ENCODE data around the gene GRIK5.
"Not testable (repeated sequence)": the region's sequence is repeated elsewhere in the genome, so short reads cannot be mapped to it uniquely, and the experiment has no call there.

Gene GRIK5, protein sequence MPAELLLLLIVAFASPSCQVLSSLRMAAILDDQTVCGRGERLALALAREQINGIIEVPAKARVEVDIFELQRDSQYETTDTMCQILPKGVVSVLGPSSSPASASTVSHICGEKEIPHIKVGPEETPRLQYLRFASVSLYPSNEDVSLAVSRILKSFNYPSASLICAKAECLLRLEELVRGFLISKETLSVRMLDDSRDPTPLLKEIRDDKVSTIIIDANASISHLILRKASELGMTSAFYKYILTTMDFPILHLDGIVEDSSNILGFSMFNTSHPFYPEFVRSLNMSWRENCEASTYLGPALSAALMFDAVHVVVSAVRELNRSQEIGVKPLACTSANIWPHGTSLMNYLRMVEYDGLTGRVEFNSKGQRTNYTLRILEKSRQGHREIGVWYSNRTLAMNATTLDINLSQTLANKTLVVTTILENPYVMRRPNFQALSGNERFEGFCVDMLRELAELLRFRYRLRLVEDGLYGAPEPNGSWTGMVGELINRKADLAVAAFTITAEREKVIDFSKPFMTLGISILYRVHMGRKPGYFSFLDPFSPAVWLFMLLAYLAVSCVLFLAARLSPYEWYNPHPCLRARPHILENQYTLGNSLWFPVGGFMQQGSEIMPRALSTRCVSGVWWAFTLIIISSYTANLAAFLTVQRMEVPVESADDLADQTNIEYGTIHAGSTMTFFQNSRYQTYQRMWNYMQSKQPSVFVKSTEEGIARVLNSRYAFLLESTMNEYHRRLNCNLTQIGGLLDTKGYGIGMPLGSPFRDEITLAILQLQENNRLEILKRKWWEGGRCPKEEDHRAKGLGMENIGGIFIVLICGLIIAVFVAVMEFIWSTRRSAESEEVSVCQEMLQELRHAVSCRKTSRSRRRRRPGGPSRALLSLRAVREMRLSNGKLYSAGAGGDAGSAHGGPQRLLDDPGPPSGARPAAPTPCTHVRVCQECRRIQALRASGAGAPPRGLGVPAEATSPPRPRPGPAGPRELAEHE

DNA sequence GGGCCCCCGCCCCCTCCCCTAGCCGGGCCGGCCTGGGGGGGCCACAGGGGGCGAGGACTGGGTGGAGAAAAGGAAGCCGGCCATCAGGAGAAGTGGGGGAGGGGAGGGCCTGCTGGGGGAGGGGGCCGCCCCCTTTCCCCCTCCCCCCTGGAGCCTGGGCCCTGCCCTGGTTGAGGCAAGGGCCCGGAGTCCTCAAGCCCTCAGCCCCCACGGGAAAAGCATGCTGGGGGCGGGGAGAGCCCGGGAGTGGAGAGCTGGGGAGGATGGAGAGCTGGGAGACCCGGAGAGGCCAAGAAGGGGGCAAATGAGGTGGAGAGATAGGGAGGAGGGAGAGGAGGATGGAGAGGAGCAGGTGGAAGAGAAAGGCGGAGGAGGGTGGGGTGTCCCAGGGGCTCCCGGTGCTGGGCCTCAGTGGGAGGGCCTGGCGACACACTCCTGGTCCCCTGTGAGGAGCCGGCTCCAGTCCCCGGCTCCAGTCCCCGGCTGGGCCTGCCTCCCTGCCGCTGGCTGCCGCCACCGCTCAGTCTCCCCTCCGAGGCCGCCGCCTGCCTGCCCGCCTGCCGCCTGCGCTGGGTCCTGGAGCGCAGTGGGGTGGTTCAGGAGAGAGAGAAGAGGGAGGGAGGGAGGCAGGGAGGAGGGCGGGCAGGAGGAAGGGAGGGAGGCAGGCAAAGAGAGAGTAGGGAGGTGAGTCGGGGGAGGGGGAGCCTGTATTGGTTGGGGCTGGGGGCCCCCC lies at the start of gene GRIK5:
Gene GRIK5 (minus strand): TSS at position 588 of the 733 bp plus-strand sequence. CDS start 4,436 bp downstream, outside the sequence.
- peak; percentile 32 for DNase-seq

DNA sequence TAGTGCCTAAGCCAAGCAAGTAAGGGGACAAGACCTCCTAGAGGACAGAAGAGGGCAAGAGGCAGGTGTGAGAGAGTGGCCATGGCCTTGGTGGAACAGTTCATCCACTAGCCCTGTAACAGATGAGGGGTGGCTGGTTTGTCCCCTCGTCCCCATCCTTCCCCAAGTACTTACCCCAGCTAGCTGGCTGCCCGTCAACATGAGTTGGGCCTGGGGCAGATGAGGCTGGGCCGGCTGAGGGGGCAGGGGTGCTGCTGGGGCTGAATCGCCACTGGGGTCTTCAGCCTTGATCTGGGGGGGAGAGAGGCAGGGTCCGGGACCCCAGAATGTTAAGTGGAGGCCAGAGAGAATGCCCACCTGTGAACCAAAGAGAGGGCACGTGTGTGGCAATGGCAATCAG lies 47.1 kb upstream of the GRIK5 start:
- no peak for DNase-seq

DNA sequence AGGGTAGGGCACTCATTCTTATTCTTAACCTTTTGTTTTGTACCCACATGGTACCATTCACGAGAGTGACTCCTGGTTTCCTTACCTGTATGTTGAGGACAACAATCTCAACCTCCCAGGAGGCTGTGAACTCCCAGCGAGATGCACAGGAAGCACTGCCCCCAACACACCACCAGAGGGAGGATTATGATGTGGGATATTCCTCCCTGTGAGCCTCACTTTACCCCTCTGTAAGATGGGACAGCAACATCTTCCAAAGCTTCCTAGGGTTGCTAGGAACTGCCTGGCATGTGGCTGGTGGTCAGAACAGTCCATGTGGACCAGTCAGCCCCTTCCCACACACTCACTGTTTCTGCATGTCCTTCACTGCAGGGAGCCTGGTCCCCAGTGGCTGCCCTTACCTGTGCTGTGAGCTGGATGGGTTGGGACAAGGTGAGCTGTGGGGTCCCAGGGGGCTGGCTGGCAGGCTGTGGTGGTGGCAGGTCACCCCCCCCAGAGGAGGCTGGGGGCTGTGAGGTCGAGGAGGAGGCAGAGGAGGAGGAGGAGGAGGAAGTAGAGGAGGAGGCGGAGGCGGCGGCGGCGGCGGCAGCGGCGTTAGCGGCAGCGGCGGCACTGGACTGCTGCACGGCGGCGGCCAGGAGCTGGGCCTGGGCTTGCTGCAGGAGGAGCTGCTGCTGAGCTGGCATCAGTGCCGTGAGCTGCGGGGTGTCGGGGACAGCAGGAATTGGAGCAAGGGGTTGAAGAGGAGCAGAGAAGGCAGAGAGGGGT lies 46.5 kb upstream of the GRIK5 start:
- no peak for DNase-seq

DNA sequence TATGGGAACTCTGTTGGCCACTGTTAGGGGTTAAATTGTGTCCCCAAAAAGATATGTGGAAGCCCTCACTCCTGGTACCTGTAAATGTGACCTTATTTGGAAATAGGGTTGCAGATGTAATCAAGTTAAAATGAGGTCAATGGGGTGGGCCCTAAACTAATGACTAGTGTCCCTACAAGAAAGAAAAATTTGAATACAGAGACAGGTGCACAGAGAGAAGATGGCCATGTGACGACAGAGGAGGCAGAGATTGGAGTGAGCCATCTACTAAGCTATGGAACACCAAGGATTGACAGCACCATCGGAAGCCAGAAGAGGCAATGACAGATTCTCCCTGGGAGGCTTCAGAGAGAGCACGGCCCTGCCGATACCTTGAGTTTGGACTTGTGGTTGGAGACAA lies 45.7 kb upstream of the GRIK5 start:
- DNase-seq: no peak

DNA sequence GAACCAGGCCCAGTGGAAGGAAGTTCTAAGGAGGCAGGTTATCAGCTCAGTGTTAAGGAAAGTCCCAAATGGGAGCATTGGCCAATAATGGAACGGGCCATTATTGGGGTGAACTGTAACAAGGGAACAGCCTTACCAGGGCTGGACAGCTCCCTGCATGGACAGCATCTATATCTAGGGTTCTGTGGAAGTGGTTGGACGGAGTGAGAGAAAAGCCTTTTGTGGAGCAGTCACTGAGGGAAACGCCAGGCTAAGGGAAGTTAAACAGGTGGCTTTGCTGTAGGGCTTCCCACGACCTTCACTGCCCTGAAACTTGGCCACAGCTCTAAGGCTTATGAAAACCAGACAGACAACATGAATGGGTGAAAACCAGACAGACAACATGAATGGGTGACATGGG lies 45.2 kb upstream of the GRIK5 start:
- no peak for DNase-seq

DNA sequence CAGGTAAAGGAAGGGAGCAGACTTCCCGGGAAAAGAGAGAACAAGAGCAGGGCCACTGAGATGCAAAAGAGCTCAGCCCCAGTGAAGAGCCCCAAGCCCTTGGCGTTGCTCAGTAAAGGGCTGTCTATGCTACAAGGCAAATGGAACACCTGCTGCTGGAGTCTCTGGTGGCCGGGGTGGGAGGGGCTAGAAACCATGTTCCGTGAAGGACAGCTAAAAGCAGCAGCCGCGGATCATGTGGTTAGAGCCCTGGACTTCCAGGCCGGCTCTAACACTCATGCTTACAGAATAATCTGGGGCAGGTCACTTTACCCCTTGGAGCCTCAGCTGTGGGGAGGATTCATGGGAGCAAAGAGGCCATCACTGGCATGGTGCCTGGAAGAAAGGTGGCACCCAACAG lies 44.4 kb upstream of the GRIK5 start:
- peak; percentile 79 for DNase-seq

DNA sequence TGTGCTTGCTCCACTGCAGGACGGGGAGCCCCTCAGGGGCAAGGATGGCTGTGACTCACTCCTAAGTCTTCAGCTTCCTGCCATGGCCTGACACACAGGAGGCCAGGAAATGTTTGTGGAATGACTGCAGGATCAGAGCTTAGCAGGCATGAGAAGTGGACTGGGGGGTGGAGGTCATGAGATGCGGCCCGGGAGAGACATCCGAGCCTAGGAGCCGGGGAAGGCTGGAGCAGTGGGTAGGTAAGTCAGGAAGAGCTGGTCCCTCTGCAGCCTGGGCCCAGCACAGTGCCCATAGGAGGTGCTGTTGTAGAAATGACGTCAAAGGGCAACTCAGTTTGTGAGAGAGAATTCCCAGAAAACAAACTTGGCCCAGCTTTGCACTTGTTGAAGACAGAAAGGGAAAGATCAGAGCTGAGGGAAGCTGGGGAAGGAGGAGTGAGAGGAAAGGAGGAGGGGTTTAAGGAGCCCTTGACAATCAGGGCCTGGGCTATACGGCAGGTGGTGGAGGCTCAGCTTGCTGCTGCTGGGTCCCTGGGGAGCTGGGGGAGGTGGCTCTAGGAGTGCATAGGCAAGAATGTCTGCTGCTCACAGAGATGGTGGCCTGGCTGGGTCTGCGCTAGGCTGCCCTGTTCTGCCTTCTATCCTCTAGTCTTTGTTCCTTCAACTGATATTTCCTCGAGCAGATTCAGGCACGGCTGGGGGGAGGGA lies 43.8 kb upstream of the GRIK5 start:
- DNase-seq: peak; percentile 78

DNA sequence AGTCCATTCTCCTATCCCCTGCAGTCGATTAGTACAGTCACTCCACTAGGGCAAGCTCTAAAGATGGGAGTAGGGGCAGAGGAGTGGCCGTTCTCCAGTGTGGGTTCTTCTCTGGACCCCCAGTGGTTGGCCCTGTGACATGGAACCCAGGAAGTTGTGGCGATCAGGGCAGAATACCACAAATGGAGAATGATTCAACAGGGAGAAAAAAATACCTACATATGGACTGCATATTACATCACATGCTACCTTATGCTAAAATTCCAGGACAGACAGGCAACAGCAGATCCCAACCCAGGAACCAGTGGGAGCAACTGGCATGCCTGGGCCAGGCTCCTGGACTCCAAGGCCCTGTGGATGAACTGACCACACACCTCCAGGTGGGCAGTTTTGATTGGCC lies 41.8 kb upstream of the GRIK5 start:
- no peak for DNase-seq

DNA sequence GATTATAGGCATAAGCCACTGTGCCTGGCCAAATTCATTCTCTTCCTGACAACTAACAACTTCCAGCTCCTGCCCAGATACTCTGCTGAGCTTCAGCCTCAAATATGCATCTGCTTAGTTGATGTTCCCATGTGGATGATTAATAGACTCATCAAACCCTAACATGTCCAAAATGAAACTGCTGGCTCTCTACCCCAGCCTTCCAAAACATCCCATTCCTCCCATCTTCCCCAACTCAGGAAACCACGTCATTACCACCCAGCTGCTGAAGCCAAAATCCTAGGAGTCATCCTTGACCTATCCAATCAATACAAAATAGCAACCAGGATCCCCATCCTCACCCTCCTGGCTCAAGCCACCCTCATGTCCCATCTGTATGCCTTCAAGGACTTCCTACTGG lies 41.4 kb upstream of the GRIK5 start:
- DNase-seq: no peak

DNA sequence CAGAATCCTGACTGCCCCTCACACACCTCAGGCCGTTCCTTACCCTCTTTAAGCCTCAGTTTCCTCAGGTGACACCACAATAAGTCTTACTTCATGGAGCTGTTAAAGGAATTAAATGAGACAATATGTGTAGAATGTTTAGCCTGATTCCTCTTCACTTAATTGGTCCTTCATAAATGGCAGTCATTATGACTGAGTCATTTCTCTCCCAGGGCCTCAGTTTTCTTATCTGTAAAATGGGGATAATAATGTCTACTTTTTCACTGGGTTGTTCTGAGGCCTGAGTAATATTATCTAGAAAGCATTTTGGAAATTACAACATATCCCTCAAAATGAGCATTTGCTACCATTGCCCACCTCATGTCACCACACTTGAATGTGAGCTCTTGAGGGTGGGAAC lies 40.7 kb upstream of the GRIK5 start:
- DNase-seq: no peak

DNA sequence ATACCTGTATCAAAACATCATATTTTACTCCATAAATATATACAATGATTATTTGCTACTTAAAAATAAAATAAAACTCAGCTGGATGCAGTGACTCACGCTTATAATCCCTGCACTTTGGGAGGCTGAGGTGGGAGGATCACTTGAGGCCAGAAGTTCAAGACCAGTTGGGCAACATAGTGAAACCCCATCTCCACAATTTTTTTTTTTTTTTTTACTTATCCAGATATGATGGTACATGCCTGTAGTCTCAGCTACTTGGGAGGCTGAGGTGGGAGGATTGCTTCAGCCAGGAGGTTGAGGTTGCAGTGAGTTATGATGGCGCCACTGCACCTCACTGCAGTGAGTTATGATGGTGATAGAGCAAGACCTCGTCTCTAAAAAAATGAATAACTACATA lies 39.9 kb upstream of the GRIK5 start:
- no peak for DNase-seq

DNA sequence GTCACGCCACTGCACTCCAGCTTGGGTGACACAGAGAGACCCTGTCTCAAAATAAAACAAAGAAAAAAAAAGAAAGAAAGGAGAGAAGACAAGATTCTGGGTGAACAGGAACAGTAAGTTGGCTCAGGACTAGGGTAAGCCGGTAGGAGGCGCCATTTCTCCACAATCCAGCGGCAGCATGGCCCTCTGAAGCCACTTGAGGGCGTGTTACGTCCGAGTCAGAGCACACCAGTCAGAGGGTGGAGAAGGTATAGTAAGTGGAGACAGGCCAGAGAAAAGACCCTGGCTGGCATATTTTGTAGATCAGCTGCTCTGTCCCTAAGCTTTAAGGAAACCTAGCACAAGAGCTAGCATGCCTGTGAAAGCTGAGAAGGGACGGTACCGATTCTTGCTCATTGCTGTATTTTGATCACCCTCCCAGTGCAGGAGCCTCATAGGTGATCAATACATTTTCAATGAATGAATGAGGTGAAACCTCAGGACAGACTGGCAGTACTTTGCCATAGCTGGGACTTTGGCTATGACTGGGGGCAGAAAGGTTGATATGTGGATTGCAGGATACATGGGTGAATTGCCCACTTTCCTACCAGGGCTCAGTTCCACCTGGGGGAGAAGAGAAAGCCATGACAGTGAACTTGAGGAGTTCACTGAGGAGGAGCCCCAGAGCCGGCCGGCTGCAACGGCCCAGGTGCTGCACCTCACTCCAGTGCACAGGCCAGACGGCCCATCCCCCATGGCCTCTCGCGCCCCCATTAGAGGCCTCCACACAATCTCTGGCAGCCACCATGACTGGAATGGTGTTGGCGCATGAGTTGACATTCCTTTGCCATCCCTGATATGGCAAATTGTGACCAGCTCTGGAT lies 38.8 kb upstream of the GRIK5 start:
- peak; percentile 69 for DNase-seq

DNA sequence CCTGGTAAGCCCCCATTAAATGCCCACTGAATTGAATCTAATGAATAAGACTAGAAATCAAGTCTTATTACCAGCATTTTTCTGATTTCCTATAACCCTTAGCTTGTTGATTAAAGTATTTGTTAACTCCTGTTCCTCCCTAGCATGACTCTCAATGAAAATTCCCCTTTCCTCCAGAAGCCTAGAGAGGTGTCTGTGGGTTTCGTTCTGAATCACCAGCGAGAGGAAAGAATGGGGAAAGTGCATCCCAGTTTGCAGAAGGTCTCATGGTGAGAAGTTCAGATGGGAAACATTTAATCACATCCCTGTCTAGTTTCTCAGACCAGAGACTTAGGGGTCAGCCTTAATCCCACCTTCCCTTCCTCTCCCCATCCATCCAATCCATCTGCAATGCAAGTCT lies 35.4 kb upstream of the GRIK5 start:
- DNase-seq: no peak

DNA sequence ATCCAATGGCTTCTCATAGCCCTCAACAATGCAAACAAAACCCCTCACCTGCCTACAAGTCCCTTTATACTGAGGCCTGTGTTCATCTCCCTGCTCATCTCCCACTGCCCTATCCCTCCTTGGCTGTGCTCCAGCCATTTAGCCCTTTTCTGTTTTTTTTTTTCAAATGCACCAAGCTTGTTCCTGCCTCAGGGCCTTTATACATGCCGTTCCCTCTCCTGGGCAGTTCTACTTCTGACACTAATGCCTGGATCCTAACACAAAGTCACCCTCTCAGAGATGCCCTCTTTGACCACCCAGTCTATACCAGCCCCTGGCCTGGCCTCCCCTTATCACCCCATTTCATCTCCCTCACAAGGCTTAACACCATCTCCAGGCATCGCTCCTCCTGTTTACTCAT lies 32.9 kb upstream of the GRIK5 start:
- no peak for DNase-seq

DNA sequence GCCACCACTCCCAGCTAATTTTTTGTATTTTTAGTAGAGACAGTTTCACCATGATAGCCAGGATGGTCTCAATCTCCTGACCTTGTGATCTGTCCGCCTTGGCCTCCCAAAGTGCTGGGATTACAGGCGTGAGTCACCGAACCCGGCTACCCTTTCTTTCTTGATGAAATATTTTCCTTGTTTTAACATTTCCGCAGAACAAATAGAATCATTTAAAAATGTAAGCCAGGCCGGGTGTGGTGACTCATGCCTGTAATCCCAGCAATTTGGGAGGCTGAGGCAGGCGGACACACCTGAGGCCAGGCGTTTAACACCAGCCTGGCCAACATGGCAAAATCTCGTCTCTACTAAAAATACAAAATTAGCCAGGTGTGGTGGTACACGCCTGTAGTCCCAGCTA lies 30.2 kb upstream of the GRIK5 start:
- DNase-seq: not testable (repeated sequence)

DNA sequence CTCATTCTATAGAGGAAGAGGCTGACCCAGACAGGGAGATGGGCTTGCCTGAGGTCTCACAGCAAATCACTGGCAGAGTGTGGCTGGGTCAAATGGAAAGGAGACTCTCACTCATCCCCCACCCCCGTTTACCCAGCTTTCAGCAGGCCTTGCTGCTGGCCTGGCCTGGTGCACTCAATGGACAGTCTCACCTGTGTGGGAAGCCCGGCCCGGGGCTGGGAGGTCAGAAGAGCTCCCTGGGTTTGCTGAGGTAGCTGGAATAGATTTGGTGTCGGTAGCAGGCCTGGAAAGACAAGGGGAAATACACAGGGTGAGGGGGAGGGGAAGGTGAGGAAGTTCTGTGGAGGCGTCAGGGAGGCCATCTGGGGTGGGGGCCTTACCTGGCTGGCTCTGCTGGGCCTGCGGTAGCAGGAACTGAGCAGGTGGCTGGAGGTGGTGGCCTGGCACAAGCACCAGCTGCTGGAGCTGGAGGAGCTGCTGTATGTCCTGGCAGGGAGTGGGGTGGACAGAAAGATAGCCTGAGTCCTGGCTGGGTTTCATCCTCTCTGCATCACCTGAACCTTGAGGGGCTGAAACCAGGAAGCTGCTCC lies 29.4 kb upstream of the GRIK5 start:
- no peak for DNase-seq

DNA sequence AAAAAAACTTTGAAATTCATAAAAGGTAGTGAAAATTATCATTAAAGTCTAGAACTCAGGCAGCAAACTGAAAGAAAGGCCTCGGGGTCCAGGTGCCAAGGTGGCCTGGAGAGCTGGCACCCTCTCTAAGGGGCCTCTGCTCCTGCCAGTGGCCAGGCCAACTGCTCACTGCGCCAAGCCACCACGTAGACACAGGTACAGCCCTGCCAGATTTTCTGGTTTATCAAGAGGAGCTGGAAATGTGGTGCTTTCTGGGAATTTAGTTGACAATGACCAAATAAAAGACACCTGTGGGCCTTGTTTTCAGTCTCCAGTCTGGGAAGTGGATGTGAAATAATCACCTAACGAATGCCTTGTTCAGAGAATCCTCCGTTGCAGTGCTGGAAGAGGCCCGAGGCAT lies 28.8 kb upstream of the GRIK5 start:
- no peak for DNase-seq

DNA sequence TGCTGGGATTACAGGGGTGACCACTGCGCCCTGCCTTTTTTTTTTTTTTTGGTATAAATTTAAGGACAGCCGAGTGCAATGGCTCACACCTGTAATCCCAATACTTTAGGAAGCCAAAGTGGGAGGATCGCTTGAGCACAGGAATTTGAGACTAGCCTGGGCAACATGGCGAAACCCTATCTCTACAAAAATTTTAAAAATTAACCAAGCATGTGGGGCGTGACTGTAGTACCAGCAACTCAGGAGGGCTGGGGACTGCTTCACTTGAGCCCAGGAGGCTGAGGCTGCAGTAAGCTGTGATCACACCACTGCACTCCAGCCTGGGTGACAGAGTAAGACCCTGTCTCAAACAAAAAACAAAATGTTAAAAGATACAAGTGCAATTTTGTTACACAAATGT lies 27.5 kb upstream of the GRIK5 start:
- DNase-seq: no peak

DNA sequence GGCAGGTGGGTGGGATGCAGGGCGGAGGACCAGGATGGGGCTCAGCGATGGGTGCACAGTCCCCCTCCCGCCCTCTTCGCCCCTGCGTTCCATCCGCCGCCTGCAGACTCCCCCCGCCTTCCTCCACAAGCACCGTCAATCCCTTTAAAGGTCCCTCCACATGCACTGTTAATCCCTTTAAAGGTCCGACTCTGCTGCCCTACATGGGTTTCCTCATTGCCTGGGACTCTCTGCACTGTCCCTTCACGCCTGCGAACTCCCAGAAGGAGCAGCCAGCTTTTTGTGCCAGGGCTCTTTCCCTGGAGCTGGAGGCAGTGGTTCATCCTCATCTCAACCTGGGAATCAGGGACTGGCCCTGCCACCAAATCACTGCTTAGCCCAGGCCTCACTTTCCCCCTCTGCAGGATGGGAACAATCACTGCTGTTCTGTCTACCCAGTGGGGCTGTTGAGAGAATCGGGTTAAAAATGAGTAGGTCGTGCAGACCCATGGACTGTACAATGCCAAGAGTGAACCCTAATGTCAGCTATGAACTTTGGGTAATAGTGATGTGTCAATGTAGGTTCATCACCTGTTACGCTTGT lies 26.3 kb upstream of the GRIK5 start:
- DNase-seq: no peak

DNA sequence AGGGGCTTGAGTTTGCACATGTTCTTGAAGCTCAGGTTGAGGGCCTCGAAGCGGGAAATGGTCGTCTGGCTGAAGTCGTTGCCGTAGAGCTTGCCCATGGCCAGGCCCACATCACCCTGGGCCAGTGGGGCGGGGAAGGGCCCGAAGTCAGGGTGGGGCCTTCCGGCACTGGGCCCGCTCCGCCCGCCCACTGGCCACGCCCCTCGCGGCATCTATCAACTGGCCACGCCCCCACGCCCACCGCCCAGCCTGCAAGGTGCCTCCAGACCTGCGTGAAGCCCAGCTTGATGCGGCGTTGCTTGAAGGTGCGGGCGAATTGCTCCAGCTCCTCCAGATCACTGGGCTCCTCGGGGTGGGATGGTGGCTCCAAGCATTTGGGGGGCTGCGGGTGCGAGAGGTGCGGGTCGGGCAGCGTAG lies 25.8 kb upstream of the GRIK5 start:
- DNase-seq: no peak
